MCF 10A (cell line): ENCODE data around the gene MYOM1. TPM values are rescaled to one million over a fixed set of nuclear protein-coding genes. Genes with fewer than 3 reads are reported as not detected.

Experiments
- BruUV-seq: library from RNA; stranded (reverse); fragments of 400-500 nt; replicated peaks from 2 replicates; lab custom pipeline; 2021; lab: Mats Ljungman, UMichigan
- CTCF ChIA-PET: fragments of 300-600 bp; sonication (Branson Sonifier 250); formaldehyde crosslinking; extraction: SDS; loops from one replicate; lab custom pipeline; 2021; ENCODE audit warnings: antibody characterized with exemption, inconsistent platforms; lab: Yijun Ruan, JAX
- POLR2A ChIA-PET: fragments of 300-600, 350-650 bp; sonication (Branson Sonifier 250); formaldehyde crosslinking; extraction: SDS; loops from one replicate; lab custom pipeline; 2020; ENCODE audit warnings: antibody characterized with exemption, inconsistent platforms; lab: Yijun Ruan, JAX
- DNase-seq: peaks from one replicate; pipeline ENCODE4 v3.0.0-alpha.2; 2018; ENCODE audit not compliant: unreplicated experiment
- H3K27ac Mint-ChIP-seq: one replicate; pipeline ENCODE4 v1.8.0; 2022; ENCODE audit warnings: mild to moderate bottlenecking, low read depth, mixed read lengths; ENCODE audit not compliant: unreplicated experiment
- H3K27me3 Mint-ChIP-seq: one replicate; pipeline ENCODE4 v1.8.0; 2022; ENCODE audit warnings: mixed read lengths; ENCODE audit not compliant: insufficient read depth, unreplicated experiment
- H3K36me3 Mint-ChIP-seq: one replicate; pipeline ENCODE4 v1.8.0; 2022; ENCODE audit warnings: mild to moderate bottlenecking, moderate library complexity, mixed read lengths; ENCODE audit not compliant: insufficient read depth, unreplicated experiment
- H3K4me1 Mint-ChIP-seq: one replicate; pipeline ENCODE4 v1.8.0; 2022; ENCODE audit warnings: mixed read lengths; ENCODE audit not compliant: insufficient read depth, unreplicated experiment
- H3K4me3 Mint-ChIP-seq: one replicate; pipeline ENCODE4 v1.8.0; 2022; ENCODE audit warnings: mild to moderate bottlenecking, moderate library complexity, mixed read lengths; ENCODE audit not compliant: unreplicated experiment
- H3K9me3 Mint-ChIP-seq: one replicate; pipeline ENCODE4 v1.8.0; 2022; ENCODE audit warnings: mixed read lengths; ENCODE audit not compliant: unreplicated experiment
- intact Hi-C: fragments of 100-400 bp; cut with micrococcal nuclease; formaldehyde crosslinking; loops from 2 replicates; pipeline ENCODE4 v1.14.1; 2022
- total RNA-seq: library from RNA; stranded (reverse); gene quantifications from 2 replicates; pipeline ENCODE4 v1.2.3, GENCODE V29; 2022
- TF ChIP-seq, protein P1 (sequence below): fragments of 200-600 bp; IDR thresholded peaks from one replicate; pipeline ENCODE4 v1.8.0; 2022; ENCODE audit warnings: antibody characterized with exemption, mild to moderate bottlenecking; ENCODE audit not compliant: unreplicated experiment

The MYOM1 gene
- total RNA-seq, 1 experiment from 2014 or later, result 0.21 TPM

DNA sequence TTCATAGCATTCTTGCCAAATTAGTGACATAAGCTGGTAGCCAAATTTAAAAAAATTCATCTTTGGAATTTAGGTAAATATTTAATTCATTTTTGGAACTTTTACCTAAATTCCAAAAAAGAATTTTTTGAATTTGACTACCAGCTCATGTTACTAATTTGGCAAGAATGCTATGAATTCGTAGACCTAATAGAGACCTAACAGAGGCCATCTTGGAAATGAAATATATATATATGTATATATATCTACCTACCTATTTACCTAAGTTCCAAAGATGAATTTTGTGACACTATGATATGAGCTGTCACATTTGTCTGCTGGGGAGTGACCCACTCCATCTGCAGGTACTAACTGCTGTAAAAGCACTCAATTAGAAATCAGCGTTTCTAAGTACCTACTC lies 65.6 kb downstream of the MYOM1 start:
- no peaks in the 10 kb centered on the region for H3K9me3 Mint-ChIP-seq
- intact Hi-C loops, result loop anchor here (5.0 kb wide), 1 partner anchor 207 kb away; no protein-coding TSS in a partner anchor

DNA sequence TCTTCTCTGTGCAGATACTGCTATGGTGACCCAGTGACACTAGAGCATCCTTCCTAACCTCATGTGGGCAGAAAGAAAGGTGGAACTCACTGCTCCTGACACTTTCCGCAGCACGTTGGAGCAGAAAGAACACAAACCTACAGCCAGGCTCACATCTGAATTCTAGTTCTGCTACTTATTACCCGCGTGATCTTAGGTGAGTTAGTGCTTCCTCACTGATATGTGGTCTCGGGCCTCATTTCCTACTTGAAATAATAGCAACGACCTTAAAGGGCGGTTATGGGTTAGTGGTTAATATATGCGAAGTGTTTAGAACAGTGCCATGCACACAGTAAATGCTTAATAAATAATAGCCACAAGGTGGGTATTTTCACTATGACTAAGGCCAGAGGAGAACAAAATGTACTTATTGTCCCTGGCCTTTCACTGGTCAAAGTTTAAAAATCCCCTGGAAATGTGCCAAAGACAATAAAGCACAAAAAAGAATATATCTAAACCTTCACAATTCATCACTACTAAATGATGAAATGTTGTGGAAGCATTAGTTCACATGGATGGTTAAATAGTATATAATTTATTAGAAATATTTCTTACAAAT lies 66.6 kb downstream of the MYOM1 start:
- H3K36me3 Mint-ChIP-seq, result no peaks in the 10 kb centered on the region
- H3K27me3 Mint-ChIP-seq, result no peaks in the 10 kb centered on the region
- peak; percentile 82 for DNase-seq
- no TSS peak for BruUV-seq
- CTCF ChIA-PET, result interaction anchor here (0.7 to 3.1 kb wide), 10 partner anchors 22 to 228 kb away, joined by 3 to 35 read pairs (median 14); partner anchors contain the start of gene MYL12A
- POLR2A ChIA-PET, result interaction anchor here (3.1 kb wide), 1 partner anchor 94 kb away, joined by 23 read pairs; the partner anchor contains the start of gene MYL12A
- no peaks in the 10 kb centered on the region for H3K9me3 Mint-ChIP-seq
- intact Hi-C loops, result loop anchor here (1.0 to 5.0 kb wide), 2 partner anchors 93 to 206 kb away; no protein-coding TSS in a partner anchor
- H3K27ac Mint-ChIP-seq, result peak overlapping the region; percentile 77
- TF ChIP-seq, protein P1, sequence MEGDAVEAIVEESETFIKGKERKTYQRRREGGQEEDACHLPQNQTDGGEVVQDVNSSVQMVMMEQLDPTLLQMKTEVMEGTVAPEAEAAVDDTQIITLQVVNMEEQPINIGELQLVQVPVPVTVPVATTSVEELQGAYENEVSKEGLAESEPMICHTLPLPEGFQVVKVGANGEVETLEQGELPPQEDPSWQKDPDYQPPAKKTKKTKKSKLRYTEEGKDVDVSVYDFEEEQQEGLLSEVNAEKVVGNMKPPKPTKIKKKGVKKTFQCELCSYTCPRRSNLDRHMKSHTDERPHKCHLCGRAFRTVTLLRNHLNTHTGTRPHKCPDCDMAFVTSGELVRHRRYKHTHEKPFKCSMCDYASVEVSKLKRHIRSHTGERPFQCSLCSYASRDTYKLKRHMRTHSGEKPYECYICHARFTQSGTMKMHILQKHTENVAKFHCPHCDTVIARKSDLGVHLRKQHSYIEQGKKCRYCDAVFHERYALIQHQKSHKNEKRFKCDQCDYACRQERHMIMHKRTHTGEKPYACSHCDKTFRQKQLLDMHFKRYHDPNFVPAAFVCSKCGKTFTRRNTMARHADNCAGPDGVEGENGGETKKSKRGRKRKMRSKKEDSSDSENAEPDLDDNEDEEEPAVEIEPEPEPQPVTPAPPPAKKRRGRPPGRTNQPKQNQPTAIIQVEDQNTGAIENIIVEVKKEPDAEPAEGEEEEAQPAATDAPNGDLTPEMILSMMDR, result no peak
- peaks cover 52% of the 10 kb centered on the region for H3K4me1 Mint-ChIP-seq
- H3K4me3 Mint-ChIP-seq, result no peak overlapping the region

More for the DNA sequence above, 65.6 kb downstream of the MYOM1 start:
- Mint-ChIP-seq H3K4me3 (no peak overlapping the region), H3K27me3 (no peaks in the 10 kb centered on the region), H3K4me1 (peaks cover 45% of the 10 kb centered on the region), H3K27ac (peak overlapping the region; percentile 93), H3K36me3 (no peaks in the 10 kb centered on the region)
- TF ChIP-seq, protein P1, result no peak
- no peak for DNase-seq
- no TSS peak for BruUV-seq
- ChIA-PET POLR2A (no interaction called here), CTCF (interaction anchor here (0.5 to 2.4 kb wide), 7 partner anchors 9 to 457 kb away, joined by 3 to 9 read pairs (median 5); partner anchors contain the start of gene MYL12A)

DNA sequence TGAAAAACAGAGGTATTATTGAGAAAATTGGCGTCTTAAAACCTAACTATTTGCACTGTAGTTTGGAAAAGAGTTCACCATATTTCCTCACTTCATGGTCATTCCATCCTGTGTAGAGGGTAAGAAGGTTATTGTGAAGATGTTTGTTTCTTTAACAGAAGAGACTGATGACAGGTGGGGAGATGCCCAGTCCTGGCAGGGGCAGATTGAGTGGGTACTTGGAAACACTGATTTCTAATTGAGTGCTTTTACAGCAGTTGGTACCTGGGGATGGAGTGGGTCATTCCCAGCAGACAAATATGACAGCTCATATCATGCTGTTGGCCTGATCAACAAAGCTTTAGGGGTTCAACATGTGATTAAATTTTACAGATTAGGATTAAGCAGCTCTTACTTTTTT lies 67.5 kb downstream of the MYOM1 start:
- Mint-ChIP-seq H3K9me3 (no peaks in the 10 kb centered on the region), H3K27me3 (no peaks in the 10 kb centered on the region), H3K4me1 (peaks cover 54% of the 10 kb centered on the region), H3K36me3 (no peaks in the 10 kb centered on the region), H3K4me3 (no peak overlapping the region), H3K27ac (peak overlapping the region; percentile 77)
- intact Hi-C loops, result loop anchor here (5.0 kb wide), 1 partner anchor 205 kb away; no protein-coding TSS in a partner anchor
- DNase-seq, result no peak
- CTCF ChIA-PET, result interaction anchor here (0.6 to 3.1 kb wide), 30 partner anchors 10 to 227 kb away, joined by 3 to 35 read pairs (median 4); partner anchors contain the start of gene MYL12A
- TF ChIP-seq, protein P1, result no peak
- no TSS peak for BruUV-seq
- POLR2A ChIA-PET, result interaction anchor here (1.0 to 3.1 kb wide), 3 partner anchors 35 to 204 kb away, joined by 5 to 23 read pairs (median 7); partner anchors contain the start of gene MYL12A
